Measurements from ENCODE around the gene NBEA.

DNA sequence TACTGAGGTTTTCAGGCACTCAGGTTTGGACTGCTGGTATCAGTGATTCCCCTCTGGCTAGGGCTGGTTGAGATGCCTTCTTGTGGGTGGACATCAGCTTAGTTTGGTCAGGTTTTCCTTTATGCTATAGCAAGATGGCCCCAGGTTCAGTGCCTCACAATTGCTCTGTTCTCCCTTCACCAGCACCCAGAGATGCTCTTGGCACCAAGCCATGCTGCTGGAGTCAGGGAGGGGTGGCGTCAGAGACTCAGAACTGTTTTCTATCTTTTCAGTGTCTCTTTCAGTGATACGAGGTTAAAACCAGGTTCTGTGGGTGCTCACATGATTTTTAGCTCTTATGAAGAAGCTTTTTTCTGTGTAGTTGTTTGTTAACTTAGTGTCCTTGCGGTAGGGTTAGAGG, 96.9 kb downstream of the NBEA start:
- TF ChIP-seq, protein P1, sequence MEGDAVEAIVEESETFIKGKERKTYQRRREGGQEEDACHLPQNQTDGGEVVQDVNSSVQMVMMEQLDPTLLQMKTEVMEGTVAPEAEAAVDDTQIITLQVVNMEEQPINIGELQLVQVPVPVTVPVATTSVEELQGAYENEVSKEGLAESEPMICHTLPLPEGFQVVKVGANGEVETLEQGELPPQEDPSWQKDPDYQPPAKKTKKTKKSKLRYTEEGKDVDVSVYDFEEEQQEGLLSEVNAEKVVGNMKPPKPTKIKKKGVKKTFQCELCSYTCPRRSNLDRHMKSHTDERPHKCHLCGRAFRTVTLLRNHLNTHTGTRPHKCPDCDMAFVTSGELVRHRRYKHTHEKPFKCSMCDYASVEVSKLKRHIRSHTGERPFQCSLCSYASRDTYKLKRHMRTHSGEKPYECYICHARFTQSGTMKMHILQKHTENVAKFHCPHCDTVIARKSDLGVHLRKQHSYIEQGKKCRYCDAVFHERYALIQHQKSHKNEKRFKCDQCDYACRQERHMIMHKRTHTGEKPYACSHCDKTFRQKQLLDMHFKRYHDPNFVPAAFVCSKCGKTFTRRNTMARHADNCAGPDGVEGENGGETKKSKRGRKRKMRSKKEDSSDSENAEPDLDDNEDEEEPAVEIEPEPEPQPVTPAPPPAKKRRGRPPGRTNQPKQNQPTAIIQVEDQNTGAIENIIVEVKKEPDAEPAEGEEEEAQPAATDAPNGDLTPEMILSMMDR (IDR thresholded peaks at IDR 0.05) = no peak
- TF ChIP-seq POLR2A (IDR thresholded peaks at IDR 0.05) (no peak), POLR2AphosphoS5 (IDR thresholded peaks at IDR 0.05) (no peak)

All from stomach (tissue), 4 donors.